NCI-H1436 (cell line): ENCODE measurements around the gene AP2M1.
"Not testable (repeated sequence)": the region's sequence is repeated elsewhere in the genome, so short reads cannot be mapped to it uniquely, and the experiment has no call there.

Experiments
- DNase-seq: peaks from one replicate; lab custom pipeline; 2025; lab: John Stamatoyannopoulos, UW

The AP2M1 gene

DNA sequence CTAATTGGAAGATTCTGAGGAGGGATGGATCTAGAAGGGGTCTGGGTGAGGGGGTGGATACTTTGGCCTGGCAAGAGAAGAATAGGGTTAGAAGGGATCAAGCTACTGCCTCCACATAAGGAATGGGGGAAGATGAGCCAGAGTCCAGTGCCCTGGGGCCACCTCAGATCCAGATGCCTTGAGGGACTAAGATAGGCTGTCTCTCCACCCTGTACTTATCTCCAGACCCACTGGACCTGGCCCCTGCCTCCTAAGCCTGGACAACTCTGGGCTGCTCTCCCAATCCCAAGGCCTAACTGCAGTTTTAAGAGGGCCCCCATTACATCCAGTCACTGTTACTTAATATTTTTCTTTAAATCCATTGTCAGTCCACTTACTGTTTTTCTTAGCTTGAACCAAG is 17.4 kb upstream of the AP2M1 start:
- no peak for DNase-seq

DNA sequence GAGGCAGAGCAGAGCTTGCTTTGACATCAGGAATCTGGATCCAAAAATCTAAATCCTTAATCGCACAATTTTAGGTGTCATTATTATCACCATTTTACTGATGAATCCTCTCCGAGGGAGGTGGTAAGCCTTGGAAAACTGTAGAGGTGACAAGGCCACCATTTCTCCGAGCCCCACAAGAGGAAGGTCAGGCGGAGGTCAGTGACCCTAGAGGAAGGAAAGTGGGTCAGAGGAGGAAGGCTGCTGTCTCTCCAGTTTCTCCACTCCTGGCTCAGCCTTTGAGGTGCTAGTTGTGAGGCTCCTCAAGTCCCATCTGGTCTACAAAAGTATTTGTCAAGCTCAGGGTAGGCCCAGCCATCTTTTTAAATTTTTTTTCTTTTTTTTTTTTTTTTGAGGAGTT is 16.3 kb upstream of the AP2M1 start:
- DNase-seq = no peak

DNA sequence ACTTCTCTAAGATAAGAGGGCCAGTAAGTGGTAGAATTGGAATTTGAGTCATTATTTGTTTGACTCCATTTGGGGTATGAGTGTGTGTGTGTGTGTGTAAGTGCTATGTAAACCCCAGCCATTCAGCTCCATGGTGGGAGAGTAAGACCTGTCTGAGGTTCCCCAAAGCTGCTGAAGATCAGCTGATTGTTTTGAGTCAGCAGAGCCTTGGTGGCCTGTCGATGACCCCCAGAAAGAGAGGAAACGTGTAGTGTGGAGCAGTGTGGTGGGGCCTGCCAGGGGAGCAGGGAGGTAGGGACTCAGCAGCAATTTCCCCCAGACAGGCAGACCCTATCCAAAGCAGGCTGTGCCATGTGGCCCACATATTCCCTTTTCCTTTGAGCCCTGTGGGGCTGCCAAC is 14.2 kb upstream of the AP2M1 start:
- DNase-seq = no peak

DNA sequence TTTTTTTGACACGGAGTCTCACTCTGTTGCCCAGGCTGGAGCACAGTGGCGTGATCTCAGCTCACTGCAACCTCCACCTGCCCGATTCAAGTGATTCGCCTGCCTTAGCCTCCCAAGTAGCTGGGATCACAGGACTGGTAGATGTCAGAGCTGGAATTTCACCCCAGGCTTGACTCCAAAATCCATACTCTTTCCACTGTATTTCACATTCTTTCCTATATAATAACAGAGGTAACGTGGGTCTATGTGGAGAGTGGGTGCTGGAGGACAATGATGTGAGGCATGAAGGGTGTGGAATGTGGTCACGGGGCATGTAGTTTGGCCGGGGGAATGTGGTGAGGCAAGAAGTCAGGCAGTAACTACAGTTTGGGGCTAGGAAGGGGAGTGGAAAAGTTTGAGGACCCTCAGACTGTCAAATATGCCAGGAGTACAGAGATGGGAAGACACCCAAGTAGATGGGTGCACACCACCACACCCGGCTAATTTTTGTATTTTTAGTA is 12.0 kb upstream of the AP2M1 start:
- not testable (repeated sequence) for DNase-seq

DNA sequence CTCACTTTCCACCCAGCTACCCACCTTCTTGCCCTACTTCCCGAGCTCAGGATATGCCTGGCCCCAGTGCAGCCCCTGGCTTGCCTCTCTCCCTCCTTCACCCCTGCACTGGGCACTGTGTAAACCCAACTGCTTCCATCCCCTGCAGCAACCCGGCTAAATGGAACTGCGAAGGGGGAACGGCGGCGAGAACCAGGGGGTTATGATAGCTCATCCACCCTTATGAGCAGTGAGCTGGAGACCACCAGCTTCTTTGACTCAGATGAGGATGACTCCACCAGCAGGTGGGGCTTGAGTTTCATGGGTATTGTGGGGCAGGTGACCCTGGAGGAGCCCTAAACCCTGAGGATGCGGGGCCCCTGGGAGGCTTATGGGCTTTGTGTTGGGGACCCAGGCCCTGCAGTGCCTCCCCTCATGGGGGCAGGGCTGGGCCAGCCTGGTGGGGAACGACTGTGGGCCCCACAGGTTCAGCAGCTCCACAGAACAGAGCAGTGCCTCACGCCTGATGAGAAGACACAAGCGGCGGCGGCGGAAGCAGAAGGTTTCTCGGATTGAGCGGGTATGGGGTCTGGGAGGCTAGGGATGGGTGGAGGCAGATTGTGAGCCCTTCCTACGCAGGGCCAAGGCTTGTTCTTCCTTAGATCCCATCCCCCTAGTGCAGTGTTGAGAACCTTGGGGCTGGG is 9.9 kb upstream of the AP2M1 start:
- DNase-seq = no peak

DNA sequence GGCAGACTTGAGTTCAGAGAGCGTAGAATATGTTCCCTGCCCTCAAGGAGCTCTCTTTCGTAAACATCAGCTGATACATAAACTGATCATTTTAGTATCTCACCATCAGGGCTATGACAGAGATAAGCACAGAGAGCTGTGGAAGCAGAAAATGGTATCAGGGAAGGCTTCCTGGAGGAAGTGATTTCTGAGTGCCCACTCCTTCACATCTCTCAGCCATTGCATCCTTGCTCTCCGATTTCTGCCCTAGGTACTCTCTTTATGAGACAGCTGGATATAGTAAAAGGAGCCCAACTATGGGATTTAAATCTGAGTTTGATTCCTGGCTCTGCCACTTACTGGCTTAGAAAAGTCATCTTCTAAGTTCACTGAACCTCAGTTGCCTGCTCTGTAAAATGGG is 9.1 kb upstream of the AP2M1 start:
- no peak for DNase-seq

DNA sequence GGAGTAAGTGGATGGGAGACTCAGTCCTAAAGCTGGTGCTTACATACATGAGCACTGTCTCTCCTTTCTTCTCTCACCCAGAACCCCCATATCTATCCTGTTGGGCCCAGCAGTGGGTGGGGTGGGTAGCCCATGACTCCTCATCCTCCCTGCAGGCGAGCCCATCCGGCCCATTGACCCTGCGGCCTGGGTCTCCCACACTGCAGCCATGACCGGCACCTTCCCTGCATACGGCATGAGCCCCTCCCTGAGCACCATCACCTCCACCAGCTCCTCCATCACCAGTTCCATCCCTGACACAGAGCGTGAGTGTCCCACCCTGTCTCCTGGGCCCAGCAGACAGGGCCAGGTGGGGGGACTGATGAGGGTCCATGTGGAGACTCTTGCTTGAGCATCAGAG is 8.0 kb upstream of the AP2M1 start:
- no peak for DNase-seq

DNA sequence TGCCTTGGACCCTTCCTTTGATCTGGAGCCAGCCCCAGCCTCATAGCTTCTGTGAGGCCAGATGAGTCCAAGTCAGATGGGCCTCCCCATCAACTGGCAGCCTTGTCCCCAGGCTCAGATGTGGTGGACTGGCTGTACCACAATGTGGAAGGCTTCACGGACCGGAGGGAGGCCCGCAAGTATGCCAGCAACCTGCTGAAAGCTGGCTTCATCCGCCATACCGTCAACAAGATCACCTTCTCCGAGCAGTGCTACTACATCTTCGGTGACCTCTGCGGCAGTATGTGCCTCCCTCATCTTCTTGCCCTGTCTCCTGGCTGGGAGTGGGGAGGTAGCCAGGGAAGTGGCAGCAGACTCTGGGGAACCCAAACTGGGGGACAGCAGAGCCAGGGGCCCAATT is 6.9 kb upstream of the AP2M1 start:
- DNase-seq = no peak

DNA sequence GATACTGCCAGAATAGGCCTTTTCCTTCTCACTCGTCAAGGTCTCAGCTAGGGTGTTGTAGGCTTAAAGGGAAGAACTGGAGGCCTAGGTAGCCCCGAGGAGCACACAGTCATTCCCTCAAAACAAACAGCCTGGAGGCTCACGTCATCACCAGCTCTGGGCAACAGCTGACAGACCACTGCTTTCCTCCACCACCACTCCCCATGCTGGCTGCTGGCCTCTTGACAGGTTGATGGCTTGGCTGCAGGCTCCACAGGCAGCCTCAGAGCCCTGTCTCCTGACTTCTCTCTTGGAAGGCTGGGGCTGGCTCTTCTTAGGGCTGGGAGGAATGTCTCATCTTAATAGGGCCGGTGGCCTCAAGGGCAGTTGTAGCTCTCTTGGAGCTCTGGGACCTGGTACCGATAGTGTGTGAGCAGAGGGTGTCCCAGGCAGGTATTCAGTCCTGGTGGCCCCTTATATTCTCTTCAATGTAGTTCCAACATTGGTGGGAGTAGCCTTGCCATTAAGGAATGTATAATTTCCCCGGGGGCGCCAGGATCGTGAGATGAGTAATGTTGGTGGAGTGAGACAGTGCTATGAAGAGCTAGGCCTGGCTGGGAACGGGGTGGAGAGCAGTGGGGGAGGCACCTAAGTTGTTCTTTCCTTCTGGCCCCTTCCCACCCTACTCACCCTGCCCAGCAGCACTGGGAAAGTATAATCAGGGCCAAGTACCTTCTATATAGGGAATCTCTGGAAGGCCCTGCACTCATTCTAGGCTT is 6.1 kb upstream of the AP2M1 start:
- DNase-seq = no peak

DNA sequence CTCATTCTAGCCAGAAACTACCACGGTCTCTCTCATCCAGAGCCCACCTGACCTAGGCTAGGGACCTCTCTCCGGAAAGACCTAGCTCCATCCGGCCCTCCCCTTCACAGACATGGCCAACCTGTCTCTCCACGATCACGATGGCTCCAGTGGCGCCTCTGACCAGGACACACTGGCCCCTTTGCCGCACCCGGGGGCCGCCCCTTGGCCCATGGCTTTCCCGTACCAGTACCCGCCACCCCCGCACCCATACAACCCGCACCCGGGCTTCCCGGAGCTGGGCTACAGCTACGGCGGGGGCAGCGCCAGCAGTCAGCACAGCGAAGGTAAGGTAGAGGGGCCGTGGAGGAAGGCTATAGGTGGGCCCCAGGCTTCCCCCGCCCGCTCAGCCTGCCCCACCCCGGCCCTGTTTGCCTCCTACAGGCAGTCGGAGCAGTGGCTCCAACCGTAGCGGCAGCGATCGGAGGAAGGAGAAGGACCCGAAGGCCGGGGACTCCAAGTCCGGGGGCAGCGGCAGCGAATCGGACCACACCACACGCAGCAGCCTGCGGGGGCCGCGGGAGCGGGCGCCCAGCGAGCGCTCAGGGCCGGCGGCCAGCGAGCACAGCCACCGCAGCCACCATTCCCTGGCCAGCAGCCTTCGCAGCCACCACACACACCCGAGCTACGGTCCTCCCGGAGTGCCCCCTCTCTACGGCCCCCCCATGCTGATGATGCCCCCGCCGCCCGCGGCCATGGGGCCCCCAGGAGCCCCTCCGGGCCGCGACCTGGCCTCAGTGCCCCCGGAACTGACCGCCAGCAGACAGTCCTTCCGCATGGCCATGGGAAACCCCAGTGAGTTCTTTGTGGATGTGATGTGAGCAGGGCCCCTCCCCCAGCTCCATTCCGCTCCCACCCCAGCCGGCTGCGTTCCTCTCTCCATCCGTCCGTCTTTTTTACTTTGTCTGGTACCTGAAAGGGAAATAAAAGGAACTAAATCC is 4.5 kb upstream of the AP2M1 start:
- DNase-seq = no peak

DNA sequence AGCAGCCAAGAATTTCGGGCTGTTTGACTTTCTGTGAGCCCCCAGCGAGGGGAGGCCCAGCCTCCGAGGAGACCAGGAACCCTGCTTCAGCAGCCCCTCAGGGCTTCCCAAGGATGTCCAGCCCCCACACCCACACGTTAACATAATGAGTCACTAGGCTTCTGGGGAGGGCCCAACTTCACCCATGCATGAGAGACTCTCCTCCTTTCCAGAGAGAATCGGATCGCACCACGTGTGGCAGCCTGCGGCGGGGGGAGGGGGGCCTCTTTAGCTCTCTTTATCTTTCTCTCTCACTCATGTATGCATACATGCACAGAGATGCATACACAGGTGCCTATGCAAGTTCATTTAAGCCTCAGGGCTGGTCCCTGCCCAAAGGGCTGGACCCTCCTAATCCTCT is 3.1 kb upstream of the AP2M1 start:
- no peak for DNase-seq

DNA sequence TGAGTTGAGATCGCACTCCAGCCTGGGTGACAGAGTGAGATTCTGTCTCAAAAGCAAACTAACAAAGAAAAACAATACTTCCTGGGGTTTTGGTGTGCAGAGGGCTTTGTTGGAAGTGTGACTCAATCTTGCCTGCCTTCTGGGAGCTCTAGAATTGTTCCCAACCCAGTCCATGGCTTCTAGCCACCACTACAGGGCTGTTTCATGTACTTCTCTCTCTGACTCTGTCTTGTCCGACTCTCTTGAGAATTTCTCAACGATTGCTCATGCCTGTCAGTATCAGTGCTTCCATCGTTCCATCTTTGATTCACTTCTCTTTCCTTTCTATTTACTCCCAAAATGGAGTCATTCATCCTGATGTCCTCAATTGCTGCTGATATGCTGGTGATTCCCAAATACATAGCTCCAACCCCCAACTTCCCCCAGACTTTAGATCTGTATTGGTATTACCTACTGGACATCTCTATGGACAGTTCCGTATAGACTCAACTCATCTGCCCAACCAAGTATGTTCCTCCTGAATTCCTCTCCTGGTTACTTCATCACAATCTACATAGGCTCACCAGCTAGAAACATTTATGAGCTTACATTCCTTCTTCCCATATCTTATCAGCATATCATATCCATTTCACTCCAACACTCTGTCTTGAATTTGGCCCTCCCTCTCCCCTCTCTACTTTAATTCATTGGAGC is 1.8 kb upstream of the AP2M1 start:
- DNase-seq = no peak

DNA sequence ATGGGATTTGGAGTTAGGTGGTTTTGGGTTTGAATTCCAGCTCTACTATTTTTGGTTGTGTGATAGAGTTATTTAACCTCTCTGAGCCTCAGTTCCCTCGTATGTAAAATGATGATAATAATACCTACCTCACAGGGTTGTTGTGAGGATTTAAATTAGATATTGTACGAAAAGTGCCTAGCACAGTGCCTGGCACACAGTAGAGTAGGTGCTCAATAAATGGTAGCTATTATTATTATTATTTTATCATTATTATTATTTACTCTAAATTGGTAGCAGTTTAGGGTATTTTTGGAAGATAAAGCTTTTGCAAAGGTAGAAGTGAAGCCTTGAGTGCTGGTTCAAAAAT is 1.3 kb upstream of the AP2M1 start:
- no peak for DNase-seq

DNA sequence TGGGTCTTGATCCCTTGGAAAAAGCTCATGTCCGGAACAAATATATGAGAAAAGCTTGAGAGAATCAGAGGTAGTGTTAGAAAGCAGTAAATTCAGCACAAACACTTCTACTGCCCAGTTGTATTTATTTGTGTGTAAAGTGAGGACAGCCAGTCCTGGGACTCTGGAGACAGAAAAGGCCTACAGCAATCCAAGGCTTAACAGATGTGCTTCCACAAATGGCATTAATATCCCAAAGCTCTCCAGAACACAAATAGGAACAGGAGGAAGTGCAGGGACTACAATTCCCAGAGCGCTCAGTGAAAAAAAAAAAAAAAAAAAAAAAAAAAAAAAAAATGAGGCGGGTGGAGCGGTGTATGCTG is 390 bp upstream of the AP2M1 start:
- DNase-seq = no peak

DNA sequence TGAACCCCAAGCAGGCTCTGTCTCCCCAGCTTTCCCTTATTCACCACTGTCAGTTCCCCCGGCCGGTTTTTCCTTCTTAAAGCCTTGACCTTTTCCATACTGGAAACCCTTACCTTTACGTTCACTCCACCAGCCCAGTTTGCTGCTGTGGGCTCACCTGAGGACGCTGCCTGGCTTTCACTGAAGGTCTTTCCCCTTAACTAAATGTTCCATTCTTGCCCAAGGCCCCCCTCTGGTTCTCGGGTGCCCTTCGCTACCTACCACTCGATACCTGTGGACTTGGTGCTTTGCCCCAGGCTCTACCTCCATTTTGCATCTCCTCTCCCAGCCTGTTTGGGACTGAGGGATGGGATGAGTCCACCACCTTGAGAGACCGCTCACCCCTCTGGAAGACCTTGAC is 851 bp downstream of the AP2M1 start:
- no peak for DNase-seq

DNA sequence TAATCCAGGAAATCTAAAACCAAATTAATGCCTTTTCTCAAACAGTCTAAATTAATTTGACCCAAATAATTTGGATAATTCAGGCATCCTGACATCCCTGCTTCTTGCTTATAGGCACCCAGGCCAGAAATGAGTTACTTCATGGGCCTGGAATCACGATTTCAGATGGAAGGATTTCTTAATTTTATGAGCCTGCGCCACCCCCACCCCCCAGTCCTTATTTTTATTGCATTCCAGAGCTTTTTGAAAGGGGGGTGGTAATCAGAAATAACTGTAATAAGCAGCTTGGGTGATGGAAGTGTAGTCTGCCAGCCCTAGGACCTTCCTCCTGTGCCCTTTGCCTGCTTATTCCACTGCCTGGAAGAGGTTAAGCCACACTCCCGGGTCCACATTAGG is 1.3 kb downstream of the AP2M1 start:
- DNase-seq = no peak

DNA sequence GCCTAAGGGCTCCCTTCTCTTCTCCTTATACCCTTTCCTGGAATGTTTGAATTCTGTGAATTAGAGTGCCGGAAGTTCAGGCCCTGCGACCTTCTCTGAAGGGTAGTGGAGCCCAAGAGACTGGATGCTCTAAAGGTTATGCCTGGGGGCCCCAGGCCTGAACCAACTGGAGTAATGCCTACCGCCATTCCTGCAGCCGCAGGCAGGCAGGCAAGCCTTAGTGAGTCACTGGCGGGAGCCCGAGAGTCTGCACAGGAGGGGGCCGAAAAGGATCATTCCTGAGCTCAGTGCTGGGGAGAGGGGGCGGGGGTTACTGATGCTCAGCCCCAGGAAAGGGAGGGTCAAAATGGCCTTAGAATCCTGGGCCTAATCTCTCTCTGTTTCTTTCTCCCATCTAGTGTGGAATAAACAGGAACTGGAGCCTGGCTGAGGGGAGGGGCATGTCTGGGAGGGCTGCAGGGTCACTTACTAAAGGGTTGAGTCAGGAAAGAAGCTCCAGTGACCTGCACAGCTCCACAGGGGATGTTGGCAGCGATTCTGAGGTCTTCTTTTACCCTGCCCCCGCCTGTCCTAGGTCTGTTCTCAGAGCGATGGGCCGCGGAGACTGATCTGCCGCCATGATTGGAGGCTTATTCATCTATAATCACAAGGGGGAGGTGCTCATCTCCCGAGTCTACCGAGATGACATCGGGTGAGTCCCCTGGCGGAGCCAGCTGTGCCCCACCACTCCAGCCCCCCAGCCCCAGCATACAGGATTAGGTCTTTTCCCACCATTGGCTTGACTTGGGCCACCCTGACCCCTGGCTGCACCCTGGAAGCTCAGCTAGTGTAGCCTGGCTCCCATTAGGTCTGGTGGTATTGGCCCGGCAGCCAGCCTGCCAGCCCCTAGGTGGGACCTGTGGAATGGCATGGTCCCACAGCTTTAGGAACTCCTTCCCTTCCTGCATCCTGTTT is 2.0 kb downstream of the AP2M1 start:
- no peak for DNase-seq

DNA sequence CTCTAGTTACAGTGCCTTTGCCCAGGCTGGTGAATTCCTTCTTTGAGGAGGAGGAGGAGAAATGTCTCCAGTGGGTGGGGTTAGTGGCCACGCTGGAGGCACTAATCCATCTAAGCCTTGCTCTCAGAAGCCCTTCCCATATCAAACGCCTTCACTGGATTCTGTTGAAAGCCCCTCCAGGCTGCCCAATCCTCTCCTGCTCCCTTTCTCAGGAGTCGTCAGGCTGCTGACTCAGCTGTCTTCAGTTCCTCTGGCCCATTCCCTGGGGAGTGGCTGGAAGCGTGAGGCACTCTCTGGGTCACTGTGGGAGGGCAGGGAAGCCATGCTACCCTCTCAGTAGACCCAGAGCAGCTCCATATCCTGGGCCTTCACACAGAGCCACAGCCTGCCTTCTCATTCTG is 2.7 kb downstream of the AP2M1 start:
- DNase-seq = no peak

DNA sequence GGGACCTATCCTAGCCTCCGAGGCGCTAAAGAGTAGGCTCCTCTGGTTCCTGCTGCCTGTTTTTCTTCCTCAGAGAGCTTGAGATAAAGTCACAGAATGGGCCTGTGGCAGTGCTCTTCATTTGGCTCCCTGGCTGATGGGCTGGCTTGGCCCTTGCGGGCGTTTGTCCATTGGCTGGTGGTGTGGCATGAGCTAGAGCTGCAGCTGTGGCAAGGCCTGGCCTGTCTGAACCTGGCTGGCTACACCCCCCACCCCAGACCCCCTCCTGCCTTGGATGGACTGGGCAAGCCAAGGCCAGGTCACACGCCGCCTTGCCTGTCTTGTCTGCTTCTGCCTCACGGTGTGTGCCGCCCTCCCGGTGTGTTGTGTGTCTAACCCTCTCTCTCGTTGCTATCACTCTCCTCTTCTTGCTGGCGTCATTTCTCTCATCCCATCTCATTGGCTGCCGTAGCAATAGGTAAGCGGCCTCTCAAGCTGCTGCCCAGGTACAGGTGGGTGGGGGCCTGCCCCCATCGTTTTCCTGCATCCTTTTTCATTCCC is 3.2 kb downstream of the AP2M1 start:
- no peak for DNase-seq

DNA sequence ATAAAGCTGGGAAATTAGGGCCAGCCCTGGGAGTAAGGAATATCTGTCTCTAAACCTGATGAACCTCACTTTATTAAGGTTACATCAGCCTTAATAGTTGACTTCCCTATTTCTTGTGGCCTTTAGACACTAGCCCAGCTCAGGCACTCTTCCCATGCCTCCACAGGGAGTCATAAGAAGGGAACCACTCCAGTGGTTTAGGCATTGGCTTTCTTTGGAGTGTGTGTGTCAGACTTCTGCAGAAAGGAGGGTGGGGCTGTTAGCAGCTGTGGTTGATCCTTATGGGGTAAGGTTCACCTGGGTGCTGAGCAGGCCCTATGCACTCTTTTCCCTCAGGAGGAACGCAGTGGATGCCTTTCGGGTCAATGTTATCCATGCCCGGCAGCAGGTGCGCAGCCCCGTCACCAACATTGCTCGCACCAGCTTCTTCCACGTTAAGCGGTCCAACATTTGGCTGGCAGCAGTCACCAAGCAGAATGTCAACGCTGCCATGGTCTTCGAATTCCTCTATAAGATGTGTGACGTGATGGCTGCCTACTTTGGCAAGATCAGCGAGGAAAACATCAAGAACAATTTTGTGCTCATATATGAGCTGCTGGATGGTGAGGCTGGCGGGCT is 4.0 kb downstream of the AP2M1 start:
- no peak for DNase-seq
